GM12873 (cell line): Measurements from ENCODE around the gene PELI2.

Experiments
- CTCF ChIP-seq: IDR thresholded peaks from 2 replicates; pipeline ENCODE4 v1.5.1; 2012; ENCODE audit warnings: low read depth, mild to moderate bottlenecking, moderate library complexity, low read length, control low read depth; ENCODE audit not compliant: insufficient read depth; ENCODE audit errors: missing control alignments

The PELI2 gene

GRCh38 chr14:56342494-56342942, 224.3 kb downstream of the PELI2 start:
- no peak for TF ChIP-seq CTCF

DNA sequence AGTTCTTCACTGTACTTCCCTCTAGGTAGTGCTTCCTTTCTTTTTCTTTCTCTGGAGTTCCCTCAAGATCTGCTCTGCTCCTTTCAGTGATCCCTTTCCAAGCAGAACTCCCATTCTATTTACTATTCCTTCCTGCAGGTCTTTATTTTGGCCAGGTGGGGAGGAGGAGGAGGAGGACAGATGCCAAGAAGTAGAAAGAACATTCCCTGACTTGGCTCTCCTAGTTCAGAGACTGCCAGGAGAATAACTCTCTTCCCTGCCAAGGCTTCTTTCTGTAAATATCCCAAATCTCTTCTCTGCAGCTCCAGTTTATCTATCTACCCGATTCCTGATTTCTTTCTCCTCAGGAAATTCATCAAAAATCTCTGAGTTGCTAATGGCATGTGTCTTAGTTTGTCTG, 231.7 kb downstream of the PELI2 start:
- TF ChIP-seq CTCF: no peak
